Stimulated activated CD4-positive, alpha-beta T cell treated with anti-CD3 and anti-CD28 coated beads, Interleukin-1b, Interleukin-23, amount 100 ng/mL, for 1 hour (primary cell): ENCODE measurements around the gene HPSE.
"Not testable (repeated sequence)": the region's sequence is repeated elsewhere in the genome, so short reads cannot be mapped to it uniquely, and the experiment has no call there.

Experiments
- DNase-seq, 2 donors: peaks; one replicate each; pipeline ENCODE4 v3.0.0-alpha.2; 2020; ENCODE audit warnings: low read depth in 2 of 2

HPSE gene

DNA sequence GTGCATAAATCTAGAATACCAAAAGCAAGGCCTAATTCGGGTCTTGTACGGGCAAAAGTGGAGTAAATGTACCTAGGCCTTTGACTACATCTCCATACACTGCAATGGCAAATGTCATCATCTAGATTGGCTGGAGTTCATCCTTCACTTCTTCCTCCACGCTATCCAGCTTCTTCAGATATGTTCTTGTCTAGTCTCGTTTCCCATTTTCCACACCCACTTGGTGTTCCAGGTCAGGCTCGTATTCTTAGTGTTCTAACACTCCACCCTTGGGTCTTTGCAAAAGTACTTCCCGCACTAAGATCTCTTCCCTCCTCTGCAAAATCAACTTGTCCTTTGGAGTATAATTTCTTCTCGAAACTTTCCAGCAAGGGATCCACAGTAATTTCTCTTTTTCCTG, 51.5 kb downstream of the HPSE start:
- no peak for DNase-seq

DNA sequence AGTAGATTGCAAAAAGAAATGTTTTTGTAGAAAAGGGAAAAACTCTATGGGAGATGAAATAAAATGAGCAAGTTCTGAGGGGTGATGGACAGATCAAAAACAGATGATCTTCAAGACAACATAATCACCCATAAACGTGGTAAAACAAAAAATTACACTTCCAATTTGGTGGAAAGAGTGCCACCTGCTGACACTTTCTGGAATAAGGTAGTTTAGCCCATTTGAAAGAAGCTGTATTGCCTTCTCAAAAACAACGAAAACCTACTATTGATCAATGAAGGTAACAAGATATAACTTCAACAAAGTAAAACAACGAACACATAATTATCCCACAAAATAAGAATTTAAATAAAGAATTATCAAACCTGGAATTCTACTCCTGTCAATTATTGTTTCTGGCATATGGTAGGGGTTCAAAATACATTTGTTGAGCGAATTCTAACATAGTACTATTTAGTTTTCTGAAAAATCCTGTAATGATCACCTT, 52.6 kb downstream of the HPSE start:
- peak; percentile 17 to 18 for DNase-seq

DNA sequence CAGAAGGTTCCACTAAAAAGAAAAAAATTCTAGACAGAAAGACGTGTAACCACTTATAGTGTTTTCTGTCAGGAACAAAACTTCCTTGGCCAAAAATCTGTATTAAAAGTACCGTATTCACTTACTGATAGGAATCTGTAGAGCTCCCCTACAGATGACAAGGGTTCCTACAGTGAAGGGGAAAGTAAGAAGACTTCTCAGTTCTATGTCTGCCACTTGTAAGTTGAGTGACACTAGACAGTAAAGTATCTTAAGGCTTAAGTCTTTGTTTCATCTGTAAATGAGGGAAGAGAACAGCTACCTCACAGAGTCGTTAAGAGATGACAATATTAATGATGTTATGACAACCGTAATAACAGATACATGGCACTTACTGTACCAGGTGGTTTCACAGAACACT, 53.3 kb downstream of the HPSE start:
- no peak for DNase-seq

DNA sequence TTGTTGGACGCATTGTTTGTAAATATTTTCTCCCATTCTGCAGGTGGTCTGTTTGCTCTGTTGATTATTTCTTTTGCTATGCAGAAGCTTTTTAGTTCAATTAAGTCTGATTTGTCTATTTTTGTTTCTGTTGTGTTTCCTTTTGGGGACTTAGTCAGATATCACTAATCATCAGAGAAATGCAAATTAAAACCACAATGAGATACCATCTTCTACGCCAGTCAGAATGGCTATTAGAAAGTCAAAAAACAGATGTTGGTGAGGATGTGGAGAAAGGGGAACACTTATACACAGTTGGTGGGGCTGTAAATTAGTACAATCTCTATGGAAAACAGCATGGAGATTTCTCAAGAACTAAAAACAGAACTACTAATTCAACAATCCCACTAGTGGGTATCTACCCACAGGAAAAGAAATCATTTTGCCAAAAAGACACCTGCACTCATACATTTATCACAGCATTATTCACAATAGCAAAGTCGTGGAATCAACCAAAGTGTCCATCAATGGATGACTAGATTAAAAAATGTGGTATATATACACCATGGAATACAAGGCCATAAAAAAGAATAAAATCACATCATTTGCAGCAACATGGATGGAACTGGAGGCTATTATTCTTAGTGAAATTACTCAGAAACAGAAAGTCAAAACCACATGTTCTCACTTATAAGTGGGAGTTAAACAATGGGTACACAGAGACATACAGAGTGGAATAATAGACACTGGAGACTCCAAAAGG, 58.2 kb downstream of the HPSE start:
- no peak for DNase-seq

DNA sequence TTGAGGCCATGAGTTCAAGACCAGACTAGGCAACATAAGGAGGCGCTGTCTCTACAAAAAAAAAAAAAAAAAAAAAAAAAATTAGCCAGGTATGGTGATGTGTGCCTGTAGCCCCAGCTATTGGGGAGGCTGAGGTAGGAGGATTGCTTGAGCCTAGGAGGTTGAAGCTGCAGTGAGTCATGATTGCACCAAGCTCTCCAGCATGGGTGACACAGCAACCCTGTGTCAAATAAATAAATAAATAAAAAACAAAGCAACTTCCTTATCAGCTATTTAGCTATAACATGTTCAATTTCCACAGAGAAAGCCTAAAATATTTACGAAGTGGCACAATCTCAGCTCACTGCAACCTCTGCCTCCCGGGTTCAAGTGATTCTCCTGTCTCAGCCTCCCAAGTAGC, 60.7 kb downstream of the HPSE start:
- DNase-seq = not testable (repeated sequence)

DNA sequence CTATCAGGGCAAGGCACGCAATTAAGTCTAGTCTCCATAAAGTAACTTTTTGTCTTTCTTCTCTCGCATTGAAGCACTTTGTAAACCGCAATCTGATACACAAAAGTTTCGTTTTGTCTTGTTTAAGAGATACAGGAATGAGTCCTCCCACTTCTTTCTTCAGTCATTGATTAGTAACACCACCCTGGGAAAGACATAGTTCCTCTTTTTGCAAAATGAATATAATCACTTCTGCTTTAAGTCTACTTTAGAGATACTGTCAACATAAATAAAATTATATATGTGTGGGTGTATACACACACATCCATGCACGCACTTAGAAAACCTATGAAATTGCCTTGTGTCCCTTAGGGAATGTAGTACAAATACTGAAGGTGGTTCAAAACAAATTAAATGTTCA, 61.7 kb downstream of the HPSE start:
- no peak for DNase-seq

DNA sequence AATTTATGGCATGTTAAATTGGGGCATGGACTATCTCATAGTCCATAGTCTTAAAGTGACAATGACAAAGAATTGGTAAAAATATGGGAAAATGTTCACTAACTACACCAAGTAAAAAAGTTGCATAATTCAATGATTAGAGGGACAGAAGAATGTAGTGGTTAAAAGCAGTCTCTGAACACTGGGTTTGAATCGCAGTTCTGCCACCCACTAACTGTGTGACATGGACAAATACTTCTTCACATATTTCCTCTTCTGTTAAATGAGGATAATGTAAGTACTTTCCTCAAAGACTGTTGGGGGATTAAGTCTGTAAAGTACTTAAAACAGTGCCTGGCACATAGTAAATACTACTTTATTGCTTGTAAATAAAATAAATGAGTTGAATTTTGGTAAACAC, 65.4 kb downstream of the HPSE start:
- no peak for DNase-seq

DNA sequence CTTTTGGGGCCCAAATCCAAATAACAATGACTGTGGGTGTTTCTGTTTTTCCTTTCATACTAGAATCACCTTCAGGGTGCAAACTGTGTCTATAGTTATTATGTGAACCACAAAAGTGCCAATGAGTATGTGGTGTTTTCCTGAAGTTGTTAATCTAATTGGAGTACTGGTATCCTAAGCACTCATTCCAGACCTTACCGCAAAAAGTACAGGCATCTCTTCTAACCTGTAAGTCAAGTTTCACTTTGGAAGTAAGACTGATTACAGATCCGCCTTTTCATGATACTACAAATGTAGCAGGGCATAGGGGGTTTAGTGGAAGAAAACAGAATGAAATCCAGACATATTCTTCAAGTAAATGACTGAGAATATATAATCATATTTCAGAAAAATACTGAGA, 66.2 kb downstream of the HPSE start:
- no peak for DNase-seq

DNA sequence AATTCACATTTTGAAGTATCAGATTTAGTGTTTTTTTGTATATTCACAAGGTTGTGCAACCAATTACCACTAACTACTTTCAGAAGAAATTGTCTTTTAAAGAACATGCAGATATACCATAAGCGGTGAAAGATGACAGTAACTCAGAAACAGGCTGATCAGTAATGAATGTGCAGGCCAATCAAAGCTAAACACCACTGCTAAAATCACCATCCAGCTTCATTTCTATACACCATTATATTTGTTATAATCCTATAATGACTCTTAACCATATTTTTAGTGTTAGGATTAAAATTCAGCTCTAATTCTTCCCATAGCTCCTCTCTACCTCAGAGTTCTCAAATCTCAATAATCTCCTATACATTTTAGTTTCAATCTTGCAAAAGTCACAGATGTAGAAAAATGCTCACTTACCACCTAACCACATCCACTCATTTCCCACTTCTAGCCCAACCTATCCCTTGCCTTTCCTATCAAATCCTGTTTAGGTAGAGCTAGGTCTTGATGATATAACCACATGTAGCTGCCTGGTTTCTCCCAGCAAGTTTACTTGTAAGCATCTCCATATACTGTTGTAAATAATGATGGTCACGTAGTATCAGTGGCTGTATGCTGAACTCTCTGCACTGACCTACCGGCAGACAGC, 66.7 kb downstream of the HPSE start:
- no peak for DNase-seq

DNA sequence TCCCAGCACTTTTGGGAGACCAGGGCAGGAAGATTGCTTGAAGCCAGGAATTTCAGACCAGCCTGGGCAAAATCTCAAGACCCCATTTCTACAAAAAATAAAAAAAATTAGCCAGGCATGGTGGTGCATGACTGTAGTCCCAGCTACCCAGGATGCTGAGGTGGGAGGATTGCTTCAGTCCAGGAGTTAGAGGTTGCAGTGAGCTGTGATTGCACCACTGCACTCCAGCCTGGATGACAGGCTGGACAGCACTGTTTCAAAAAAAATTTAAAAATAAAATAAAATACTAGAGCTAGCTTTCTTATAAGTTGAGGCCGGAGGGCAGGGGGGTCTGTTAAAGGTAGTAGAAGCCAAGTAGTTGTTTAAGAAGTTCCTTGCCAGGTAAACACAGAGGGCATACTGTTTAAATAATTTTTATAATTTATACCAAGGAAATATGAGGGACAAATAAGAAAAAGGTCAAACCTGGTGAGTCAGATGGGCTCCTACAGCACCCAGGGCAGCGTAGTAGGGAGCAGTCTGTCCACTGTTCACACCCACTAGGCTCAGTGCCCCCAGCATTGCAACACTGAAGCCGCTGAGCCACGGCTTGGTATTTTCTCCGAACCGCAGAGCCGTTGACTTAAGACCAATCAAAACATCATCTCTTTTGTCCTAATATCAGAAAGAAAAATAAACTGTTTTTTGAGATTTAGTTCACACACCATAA, 67.4 kb downstream of the HPSE start:
- DNase-seq = no peak

DNA sequence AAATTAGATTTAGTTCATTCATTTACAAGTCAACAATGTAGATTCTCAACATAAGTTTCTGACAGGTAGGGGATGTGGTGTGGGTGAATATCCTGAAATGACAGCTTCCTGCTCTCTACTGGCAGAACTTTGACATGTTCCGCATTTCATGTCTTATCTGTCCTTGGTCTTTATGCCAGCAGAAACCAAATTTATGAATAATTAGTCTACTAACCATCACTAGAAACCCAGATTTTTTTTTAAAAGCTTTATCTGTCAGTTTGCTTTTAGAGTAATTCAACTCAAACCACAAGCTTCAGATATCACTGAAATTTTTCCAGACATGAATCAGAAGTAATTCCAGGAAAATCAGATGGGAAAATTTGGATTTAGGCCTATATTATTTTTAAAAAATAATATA, 68.0 kb downstream of the HPSE start:
- no peak for DNase-seq

DNA sequence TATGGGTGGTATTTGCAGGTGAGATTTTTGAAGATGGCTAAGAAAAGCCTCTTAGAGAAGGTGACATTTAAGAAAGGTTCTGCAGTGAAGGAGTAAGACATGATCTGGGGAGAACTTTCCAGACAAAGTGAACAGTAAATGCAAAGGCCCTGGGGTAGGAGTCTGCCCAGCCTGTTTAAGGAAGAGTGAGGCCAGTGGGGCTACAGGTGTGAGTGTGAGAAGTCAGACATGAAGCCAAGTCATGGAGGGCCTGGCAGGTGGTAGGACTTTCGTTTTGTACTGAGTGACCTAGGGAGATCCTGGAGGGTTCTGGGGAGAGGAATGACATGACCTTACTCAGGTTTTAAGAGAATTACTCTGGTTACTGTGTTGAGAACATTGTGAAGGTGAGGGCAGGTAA, 71.5 kb downstream of the HPSE start:
- DNase-seq = no peak

DNA sequence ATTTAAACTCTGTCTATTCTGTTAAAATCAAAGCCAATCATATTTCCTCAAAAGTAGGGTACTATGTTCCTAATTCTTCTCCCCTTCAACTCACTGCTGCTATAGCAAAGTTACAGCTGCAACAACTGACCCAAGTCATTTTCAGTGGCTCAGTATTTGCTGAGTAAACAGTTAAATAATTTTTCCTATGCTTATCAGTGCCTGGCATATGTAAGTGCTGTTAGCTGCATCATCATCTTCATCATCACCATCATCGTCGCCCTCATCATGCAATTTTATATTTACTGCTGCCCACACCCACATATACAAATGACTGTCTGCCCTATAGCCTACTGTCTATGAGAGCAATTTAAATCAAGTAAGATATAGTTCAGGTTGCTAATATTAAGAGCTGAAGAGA, 72.0 kb downstream of the HPSE start:
- no peak for DNase-seq

DNA sequence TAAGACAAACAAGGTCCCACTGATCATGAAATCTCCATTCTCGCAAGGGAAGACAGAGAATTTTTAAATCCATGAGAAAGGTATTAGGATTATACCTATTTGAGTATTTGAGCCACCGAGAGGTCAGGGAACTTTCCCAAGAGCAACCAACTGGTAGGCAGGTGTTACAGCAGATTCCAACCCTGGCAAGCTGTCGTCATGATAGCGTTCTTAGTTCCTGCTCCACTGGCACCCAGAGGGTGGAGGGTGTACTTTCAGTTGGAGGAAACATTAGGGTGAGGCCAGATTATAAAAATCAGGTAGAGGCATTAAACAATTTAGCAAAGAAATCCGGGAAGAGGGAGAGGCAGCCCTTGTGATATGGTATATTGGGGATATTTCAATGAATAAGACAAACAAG, 73.3 kb downstream of the HPSE start:
- DNase-seq = no peak

DNA sequence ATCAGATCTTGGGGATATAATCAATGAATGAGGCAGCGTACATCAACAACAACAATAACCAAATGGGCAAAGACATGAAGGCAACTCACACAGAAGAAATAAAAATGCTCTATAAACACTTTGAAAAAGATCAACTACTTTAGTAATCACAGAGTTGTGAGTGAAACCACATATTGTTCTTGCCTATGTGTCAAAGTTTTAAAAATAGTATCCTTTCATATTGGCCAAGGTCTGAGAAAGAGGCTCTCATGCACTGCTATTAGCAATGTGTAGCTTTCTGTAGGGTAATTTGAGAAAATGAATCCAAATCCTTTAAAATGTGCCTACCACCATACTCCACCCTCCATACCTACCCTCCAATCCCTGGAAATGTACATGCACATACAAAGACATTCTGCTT, 75.1 kb downstream of the HPSE start:
- DNase-seq = no peak

DNA sequence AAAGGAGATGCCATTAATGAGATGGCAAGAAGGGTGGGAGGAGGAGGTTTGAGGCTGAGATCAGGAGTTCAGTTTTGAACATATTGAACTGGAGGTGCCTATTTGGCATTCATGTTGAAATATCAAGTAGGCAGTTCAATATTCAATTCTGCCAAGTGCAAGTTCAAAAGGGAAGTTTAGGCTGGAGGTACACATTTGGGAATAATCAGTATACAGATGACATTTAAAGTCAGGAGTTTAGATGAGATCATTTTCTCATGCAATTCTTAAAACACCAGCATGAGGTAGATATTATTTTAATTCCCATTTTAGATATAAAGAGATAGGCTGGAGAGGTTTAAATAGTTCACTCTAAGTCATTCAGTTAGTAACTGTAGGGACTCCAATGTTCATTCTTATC, 76.2 kb downstream of the HPSE start:
- DNase-seq = no peak

DNA sequence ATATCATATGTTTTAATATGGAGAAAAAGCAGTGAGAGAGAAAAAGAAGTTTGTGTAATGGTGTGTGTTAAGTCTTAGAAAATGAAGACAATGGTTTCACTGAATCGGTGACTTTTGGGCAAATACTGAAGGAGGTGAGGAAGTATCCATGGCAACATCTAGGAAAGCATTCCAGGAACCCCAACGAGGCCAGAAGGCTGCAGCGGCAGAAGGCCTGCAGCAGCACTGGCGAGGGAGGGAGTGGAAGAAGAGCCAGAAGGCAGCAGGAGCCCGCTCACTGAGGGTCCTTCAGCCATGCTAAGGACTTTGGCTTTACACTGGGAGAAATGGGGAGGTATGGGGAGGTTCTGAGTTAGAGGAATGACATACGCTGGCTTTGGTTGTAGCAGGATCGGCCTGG, 76.8 kb downstream of the HPSE start:
- no peak for DNase-seq

DNA sequence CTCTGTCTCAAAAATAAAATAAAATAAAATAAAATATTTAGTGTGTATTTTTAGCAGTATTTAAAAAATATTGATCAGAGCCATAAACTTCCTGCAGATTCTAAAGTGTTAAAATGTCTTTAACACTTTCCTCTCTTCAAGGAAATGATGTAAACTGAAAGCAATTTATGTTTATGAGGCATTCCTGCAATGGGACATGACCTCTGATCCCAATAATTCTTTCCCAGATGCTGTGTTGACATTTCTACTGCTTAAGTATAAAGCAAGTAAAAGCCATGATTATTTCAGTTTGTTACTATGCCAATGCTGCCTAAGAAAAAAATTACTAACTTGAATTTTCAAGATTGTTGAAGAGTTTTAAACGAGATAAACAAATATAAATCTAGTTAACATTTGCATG, 79.1 kb downstream of the HPSE start:
- no peak for DNase-seq

DNA sequence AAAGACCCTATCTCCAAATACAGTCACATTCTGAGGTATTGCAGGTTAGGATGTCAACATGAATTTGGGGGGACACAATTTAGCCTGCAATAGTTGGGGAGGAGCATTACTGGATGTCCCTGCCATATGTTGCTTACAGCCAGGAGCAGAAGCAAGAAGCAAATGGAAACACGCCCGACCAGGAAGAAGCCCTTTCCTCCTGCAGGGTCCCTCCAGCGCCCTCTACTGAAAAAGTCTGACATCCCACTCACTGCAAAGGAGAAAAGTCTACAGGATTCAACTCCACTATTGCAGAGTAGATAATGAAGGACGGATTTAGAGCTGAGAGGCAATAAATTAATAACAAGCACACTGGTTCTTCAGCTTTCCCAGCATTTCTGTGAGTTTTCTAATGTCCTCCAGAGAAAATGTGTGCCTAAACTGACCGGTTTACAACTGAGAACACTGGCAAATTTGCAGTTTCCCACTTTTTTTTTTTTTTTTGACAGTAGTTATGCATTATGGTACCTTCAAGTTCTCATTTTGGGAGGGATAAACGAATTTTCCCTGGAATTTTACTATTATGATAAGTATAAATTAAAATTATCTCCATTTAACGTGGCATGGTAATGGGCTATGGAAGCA, 81.8 kb downstream of the HPSE start:
- peak; percentile 34 to 54 for DNase-seq

DNA sequence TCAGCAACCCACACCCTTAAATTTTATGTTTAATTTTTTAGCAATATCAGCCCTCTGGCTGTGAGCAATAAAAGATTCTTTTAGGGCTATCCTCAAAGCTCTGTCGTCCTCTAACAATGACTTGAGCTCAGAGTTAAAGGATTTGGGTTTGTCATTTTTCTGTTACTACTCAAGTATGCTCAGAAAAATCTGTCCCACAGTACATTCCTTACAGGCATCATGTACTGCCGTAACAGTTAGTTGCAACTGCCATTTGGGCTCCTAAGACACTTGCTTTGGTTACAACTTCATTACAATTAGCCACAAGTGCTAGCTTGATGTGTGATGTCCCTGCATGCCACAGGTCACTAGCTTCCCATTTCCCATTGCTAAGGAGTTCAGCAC, 83.2 kb downstream of the HPSE start:
- DNase-seq = no peak

DNA sequence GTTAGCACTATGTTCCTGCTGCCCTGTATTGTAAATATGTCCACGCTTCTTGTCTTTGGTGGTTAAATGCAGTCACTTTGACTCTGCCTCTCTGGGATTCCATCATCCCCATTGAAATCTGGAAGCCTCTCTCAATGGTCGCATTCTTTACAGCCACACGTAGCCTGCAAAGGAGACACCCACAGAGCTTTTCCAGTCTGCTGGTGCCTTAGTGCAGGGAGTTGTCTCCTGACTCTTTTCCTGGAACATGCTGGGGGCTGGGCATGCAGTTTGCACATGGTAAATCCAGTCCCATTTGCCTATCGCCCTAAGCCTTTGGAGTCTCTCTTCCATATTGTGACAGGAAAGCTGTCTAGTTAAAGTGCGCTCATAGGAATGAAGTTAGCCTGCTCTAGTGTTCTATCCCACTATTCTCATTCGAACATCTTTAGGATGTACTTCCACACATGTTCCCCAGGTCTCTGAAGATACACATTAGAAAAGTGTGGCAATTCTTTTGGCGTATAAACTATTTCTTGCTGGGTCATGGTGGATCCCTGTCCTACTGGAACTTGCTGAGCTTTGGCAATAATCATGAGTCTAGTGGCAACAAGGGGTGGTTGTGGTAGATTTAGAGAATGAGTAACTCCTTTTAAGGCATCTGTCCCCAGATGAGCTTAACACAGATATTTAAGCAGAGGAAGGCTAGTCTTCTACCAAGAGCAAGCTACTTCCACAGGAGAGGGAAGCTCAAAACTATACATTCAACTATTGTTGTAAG, 83.8 kb downstream of the HPSE start:
- no peak for DNase-seq

DNA sequence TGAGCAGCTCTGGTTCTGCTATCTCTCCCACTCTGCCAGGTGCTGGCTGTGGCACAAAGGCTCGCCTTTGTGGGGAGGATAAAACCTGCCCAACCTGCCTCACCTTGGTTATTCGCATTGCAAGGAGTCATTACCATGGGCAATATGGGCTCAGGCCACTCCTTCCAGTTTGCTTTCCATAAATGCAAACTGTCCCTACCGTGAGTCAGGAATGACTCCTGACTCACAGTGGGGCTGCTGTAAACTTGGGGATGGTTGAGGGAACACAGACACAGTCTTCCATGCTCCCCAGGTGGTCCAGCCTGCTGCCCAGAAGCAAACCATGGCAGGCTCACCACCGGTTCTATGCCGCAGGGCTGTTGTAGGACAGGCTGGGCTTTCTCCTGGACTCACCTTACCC, 86.2 kb downstream of the HPSE start:
- no peak for DNase-seq
